Frontal cortex (tissue), 4 donors: ENCODE measurements around the gene SPDYE2B. TPM values are rescaled to one million over a fixed set of nuclear protein-coding genes. Genes with fewer than 3 reads are reported as not detected.
"Not testable (repeated sequence)": the region's sequence is repeated elsewhere in the genome, so short reads cannot be mapped to it uniquely, and the experiment has no call there.

Source experiments
- DNase-seq, 2 donors: peaks; one replicate each; pipeline ENCODE4 v3.0.0; 2012; ENCODE audit warnings: low spot score in 2 of 2
- FAIRE-seq: peaks from 2 replicates; lab custom pipeline; 2012; peaks lifted over from hg19 to GRCh38; lab: Jason Lieb, UNC
- total RNA-seq: library from RNA; depleted of rRNA; stranded (reverse); fragments of >200 nt; gene quantifications from one replicate; pipeline ENCODE4 v1.2.3, GENCODE V29; 2014
- donor health status: control.
- donor health status: control.
- donor health status: control.

SPDYE2B gene
- total RNA-seq, 1 donor from 2014 or later = not detected

DNA sequence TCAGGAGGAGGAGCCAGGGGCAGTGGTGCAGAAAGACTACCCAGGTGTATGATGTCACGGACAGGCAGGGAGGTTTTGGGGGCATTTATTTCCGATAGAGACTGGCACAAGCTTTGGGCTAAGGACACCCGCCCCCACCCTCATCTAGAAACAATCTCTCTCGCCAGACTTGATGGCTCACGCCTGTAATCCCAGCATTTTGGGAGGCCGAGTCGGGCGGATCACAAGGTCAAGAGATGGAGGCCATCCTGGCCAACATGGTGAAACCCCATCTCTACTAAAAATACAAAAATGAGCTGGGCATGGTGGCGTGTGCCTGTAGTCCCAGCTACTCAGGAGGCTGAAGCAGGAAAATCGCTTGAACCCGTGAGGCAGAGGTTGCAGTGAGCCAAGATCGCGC is 13.2 kb upstream of the SPDYE2B start:
- not testable (repeated sequence) for FAIRE-seq, DNase-seq

DNA sequence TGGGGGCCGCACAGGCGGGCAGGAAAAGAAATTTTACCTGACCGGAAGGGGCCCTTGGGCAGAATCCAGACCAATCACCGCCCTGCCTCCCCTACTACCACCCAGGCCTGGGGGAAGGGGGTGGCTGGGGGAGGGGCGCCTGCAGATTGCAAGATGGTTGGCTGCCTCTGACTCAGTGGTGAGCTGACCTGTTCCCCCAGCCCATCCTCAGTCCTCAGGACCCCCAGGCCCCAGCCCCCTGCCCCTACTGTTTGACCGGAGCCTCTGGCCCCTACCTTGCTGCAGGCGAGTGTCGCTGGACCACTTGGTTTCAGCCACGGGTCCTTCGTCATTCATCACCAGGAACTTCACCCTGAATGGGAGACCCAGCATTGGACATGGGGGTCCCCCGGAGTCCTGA is 11.3 kb upstream of the SPDYE2B start:
- not testable (repeated sequence) for DNase-seq, FAIRE-seq

DNA sequence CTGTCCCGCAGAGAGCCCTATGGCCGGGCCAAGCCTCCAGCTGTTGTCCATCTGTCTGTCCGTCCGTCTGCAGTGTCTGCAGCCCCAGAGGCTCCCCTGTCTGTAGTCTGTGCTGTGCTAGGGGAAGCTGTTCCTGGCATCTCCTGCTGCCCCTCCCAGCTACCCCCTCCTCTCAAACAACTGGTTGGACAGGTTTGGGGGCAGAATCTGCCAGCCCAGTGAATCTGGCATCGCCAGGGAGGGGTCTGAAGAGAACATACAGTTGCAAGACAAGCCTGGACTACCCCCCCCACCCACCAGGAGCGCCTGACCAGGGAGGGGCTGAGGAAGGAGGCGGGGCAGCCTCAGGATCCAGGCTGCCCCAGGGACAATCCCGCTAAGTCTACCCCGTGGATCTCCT is 7.4 kb upstream of the SPDYE2B start, which contains the start of gene UPK3BL1:
Gene UPK3BL1, minus strand, starts transcription at position 101 of the 400 bp plus-strand sequence. Its CDS starts 50 bp downstream, at position 51.
- DNase-seq, FAIRE-seq: not testable (repeated sequence)

DNA sequence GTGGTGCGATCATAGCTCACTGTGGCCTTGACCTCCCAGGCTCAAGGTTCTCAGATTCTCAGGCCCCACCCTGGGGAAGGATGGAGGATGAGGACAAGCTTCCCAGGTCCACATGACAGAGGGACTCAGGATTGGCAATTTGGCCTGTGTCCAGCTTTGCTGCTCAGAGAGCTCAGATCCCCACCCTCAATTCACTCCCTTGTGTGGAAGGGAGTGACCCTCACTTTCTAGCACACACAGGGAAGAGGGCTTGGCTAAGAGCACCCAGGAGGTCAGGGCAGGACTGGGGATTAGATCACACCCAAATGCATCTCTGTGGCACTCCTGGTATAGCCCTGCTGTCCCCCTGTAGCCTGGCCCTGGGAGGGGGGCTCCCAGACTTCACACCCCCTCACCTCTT is 6.7 kb upstream of the SPDYE2B start:
- not testable (repeated sequence) for FAIRE-seq, DNase-seq

DNA sequence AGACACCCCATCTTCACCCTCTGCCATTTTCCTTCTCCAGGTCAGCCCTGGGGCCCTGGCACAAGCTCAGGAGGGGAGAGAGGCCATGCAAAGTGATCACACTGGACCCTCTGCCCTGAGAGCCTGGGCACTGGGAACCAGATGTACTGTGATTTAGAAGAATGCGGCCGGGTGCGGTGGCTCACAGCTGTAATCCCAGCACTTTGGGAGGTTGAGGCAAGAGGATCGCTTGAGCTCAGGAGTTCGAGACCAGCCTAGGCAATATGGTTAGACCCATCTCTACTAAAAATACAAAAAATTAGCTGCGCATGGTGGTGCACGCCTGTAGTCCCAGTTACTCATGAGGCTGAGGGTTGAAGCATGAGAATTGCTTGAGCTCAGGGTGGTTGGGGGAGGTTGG is 2.3 kb upstream of the SPDYE2B start:
- DNase-seq, FAIRE-seq: not testable (repeated sequence)

DNA sequence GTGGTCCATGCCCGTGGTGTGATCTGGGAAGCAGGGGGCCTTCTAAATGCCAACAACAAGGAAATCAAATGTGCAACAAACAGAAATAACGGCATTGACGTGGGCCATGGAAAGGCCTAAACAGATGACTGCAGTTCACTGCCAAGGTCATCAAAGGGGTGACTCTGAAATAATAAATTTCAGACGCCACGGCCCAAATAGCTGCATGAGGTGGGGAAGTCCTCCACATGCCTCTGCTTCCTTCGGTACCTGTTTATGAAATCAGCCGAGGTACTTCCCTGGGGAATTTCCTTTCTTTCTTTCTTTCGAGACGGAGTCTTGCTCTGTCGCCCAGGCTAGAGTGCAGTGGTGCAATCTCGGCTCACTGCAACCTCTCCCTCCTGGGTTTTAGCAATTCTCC is 14.6 kb downstream of the SPDYE2B start:
- not testable (repeated sequence) for FAIRE-seq, DNase-seq

DNA sequence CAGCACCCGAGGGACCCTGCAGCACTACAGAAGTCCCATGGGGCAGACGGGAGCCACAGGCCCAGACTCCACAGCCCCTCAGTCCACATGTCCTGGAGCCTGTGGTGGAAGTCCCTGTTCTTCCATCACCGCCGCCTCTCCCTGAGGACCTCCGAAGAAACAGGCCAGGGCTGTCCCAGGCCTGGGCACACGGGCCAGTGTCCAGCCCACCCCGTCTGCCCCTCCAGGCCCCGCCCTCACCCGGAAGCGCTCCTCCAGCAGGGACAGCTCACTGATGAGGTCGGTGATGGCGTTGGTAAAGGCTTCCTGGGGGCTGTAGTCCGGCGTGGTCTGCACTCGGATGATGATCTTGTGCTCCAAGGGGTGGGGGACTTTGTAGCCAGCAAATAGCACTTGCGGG is 16.7 kb downstream of the SPDYE2B start:
- FAIRE-seq, DNase-seq: not testable (repeated sequence)

DNA sequence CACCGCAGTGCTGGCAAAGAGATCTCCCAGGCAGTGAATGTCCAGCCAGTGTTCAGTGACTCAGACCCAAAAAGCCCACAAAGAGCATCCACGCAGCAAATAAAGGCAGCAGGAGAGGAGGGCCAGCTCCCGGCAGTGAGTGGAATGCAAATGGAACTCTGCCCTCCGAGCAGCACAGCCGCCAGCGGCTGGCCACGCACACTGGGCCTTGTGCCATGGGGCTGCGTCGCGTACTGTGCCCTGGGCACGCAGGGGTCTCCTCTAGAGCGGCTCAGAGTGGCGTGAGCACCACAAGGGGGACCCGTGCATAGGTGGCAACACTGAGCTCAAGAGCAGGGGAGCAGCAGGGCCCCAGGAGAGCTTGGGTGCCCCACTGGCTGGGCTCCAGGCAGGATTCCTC is 17.4 kb downstream of the SPDYE2B start:
- DNase-seq, FAIRE-seq: not testable (repeated sequence)

DNA sequence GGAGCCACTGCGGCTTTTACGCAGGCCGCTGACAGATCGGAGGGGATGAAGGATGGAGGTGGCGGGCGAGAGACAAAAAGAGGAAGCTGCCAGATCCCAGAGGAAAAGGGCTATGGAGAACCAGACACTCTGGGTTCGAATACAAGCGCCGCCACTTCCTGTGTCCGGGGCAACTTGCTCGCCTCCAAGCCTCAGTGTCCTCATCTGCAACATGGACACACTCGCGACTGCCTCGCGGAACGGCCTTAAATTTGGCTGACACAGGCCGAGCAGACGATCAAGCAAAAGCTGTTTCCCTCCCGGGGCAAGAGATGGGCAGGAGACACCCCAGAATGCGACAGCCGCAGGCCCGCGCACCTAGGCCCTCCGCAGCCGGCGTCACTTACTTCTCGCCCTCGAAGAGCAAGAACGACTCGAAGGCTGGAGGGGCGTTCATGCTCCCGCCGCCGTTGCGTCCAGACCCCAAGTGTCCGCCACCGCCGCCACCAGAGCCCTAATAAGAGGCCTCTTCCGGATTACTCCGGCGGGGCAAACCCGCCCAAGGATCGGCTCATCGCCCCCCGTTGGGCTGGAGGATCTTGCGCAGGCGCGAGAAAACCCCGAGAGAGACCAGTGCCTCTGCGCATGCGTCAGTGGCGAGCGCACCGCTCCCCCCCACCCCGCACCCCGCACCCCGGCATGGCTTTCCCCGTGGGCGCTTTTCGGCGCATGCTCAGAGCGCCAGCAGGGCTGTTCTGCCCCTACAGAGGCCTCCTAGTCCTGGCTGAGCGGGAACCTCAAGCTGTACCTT is 21.2 kb downstream of the SPDYE2B start, which contains the start of gene POLR2J2:
Gene POLR2J2, minus strand, starts transcription at position 498 of the 790 bp plus-strand sequence. Its CDS starts 62 bp downstream, at position 436.
- FAIRE-seq = not testable (repeated sequence)
- DNase-seq = peak in 1 of 2 donors; percentile 59

DNA sequence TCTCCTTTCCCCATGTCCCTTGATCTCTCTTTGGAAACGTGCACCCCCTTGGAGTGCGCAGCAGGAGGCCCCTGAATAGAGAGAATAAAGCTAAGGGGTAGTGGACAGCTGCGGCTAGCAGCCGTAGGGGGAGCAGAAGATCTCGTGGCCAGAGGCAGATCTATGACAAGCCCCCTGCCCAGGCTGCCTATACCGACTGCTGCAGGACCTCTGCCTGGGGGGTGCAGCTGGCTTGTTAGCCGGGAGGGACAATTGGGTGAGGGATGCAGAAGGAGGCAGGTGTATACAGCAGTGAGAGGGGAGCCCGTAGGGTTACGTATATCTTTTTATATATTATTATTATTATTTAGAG is 21.8 kb downstream of the SPDYE2B start:
- FAIRE-seq, DNase-seq: not testable (repeated sequence)

DNA sequence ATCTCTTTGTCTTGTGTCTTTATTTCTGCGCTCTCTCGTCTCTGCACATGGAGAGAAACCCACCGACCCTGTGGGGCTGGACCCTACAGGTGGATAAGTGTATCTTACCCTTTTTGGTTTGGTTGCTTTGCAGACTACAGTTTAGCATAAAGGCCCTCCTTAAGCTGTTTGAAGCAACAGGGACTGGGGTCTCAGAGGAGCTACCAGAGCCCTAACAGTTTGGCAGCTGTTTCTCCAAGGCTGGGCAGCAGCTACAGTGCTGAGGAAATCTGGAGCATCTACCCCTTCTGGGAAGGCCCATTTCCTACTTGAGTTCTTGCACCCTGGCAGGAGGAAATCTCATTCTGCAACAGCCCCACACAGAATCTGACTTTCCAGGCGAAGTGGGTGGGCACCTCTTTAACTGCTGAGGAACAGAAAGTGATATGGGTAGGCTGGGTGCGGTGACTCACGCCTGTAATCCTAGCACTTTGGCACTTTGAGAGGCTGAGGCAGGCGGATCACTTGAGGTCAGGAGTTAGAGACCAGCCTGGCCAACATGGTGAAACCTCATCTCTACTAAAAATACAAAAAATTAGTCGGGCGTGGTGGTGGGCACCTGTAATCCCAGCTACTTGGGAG is 23.4 kb downstream of the SPDYE2B start:
- DNase-seq, FAIRE-seq: not testable (repeated sequence)

DNA sequence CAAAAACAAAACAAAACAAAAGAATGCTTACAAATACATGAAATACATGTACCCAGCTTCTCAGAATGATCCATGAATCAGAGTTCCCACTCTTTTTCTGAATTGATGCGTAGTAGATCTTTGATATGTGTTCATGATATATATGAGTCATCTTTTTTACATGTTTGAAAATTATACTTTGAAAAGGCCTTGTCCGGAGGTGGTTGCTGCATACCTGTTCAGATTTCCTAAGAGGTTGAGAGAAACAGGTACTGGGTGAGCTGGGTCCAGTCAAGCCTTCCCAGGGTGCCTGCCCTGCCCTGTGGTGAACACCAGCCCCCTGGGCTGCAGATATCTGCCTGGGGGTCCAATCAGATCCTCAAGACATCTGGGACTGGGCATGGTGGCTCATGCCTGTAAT is 25.4 kb downstream of the SPDYE2B start:
- not testable (repeated sequence) for FAIRE-seq, DNase-seq

DNA sequence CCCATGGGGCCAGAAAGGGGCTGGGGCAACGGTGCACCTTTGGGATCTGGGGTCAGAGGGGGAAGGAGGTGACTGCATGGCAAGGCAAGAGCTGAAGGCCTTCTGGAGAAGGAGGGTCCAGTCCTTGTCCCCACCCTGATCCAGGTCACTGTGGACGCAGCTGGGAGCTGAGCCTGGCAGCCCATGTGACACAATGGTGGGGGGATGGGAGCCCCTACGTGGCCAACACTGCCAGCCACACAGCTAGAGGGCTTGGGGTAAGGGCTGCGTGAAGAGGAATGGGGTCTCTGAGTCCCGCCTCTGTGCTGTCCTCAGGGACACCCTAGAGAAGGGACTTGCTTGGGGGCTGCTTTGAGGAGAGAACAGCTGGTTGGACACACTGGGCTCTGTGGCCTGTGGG is 30.7 kb downstream of the SPDYE2B start:
- DNase-seq, FAIRE-seq: not testable (repeated sequence)

DNA sequence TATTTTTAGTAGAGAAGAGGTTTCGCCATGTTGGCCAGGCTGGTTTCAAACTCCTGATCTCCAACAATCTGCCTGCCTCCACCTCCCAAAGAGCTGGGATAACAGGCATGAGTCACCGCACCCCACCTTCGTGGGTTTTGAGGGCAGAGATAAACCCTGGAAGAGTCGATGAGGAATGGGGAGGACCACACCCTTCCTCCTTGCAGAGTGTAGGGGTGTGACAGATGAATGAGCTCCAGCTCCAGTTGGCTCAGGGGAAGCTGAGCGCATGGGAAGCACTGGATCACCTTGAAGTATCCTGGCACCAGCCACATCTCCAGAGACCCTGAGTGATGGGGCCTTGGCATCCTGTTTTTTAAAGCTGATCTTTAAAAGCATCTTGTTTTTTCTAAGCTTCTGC is 32.4 kb downstream of the SPDYE2B start:
- not testable (repeated sequence) for FAIRE-seq, DNase-seq

DNA sequence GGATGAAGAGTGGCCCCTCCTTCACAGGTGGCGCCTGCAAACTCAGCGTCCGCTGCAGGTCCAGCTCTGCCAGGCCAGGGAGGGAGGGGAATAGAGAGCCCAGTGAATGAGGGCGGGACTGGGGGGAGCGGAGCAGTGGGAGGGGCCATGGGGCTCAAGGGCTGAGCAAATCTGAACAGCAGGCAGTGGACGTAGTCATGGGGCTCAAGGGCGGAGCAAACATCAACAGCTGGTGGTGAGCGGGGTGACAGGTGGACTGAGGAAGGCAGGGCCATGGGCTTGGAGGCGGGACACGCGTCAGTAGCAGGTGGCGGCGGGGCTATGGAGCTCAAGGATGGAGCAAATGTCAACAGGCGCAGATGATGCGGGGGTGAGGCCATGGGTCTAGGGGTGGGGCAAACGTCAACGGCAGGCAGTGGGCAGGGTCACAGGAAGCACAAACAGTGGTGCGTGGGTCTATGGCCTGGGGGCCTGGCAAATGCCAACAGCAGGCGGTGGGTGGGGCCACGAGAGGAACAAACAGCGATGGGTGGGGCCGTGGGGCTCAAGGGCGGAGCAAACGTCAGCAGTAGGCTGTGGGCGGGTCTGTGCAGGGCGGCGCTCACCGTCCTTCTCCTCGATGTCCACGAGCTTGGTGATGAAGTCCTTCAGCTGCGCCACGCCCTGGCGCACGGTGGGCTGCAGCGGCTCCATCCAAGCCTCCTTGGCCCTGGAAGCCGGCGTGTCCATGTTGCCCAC is 38.3 kb downstream of the SPDYE2B start:
- DNase-seq = not testable (repeated sequence)

DNA sequence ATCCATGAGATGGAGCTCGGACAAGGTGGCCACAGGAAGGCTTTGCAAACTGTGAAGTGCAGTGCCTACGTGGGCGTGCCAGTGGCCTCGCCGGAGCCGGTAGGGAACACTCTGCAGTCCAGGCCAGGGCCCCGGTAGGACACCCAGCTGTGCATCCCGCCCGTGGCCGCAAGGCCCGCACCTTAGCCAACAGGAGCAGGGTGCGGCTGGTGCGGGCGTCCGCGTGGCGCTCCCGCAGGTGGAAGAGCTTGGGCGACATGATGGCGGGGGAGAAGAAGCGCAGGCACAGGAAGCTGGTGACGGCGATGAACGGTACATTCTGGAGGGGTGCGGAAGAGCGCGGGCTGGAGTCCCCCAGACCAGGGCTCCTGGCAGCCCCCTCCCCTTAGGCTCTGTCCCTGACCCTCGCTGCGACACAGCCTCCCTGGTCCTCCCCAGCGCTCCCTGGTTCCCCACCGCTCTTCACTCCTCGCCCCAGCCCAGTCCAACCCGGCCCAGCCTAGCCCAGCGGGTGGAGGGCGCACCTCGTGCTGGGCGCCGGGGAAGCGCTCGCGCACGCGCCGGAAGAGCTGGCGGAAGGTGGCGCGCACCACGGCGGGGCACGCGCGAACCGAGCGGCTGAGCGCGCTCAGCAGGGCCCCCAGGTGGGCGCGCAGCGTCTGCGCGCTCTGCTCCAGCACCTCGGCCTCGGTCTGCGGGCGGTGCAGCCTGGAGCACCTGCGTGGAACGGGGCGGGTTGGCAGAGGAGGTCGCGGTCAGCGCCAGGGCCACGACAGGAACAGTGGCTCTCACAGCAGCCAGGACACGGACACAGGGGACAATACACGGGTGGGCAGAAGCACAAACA is 39.5 kb downstream of the SPDYE2B start:
- DNase-seq = not testable (repeated sequence)

More for the DNA sequence above, 38.3 kb downstream of the SPDYE2B start:
- FAIRE-seq = not testable (repeated sequence)

DNA sequence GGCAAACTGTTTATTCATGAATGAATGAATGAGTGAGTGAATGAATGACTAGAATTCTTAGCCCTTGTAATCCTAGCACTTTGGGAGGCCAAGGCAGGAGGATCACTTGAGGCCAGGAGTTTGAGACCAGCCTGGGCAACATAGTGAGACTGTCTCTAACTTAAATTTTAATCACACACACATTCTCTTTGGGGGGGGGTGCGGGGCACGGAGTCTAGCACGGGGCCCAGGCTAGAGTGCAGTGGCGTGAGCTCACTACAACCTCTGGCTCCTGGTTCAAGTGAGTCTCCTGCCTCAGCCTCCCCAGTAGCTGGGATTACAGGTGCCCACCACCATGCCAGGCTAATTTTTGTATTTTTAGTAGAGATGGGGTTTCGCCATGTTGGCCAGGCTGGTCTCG is 40.5 kb downstream of the SPDYE2B start:
- not testable (repeated sequence) for FAIRE-seq, DNase-seq

More for the DNA sequence above, 39.5 kb downstream of the SPDYE2B start:
- not testable (repeated sequence) for FAIRE-seq

DNA sequence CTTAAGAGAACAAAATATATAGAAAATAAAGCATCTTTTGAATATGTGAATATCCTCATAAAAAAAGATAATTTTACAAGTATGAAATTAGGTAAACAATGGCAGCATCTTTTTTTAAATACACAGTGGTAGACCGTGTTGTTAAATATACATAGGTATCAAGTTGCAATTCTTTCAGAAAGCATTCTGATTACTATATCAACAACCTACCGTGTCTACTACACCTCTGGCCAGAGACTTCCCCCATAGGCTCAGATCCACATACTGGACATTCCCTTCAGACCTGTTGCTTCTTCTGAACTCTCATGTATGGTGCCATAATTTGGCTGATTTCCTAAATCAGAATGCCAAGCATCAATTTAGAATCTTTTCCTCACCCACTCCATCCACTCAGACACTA is 43.9 kb downstream of the SPDYE2B start:
- not testable (repeated sequence) for FAIRE-seq, DNase-seq

DNA sequence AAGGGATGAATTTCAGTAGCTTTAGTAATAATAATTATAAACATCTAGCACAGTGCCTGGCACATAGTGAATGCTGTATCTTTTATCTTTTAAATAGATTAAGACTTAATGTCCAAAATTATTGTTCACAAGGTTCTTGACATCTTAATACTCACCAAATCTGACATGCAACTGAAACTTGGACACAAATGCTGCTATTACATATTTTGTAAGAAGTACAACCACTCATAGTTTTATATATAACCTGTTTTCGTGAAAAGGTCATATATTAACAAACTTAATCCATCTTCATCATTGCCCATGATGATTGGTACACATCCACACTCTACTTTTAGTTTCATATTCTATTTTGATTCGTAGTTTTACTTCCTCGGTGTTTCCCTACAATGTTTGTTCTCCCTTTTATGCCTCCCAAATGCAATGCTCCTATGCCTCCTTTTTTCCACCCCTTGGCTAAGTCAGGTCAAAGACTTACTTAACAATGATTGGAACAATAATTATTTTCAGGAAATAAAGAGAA is 45.0 kb downstream of the SPDYE2B start:
- DNase-seq, FAIRE-seq: not testable (repeated sequence)
